ENCODE results near the gene PRELP.
"Not testable (repeated sequence)": the region's sequence is repeated elsewhere in the genome, so short reads cannot be mapped to it uniquely, and the experiment has no call there.

The PRELP gene

DNA sequence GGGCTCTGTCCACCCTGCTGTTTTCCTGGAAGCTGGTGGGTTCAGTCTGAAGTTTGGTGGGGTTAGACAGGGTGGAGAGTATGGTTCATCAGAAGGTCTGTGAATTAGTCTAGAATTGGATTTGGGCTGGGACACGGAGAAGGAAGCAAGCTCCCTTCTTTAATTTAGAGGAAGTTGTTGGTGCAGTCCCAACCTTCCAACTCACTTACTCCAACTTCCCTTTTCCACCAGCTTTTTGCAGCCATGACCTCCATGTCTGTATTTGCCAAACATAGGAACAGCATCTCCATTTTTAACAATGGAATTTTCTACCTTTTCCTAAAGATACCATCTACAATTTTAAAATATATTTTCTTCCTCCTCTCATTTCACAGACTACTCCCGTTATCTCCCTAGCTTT is 28.5 kb upstream of the PRELP start:
- TF ChIP-seq, protein P1, sequence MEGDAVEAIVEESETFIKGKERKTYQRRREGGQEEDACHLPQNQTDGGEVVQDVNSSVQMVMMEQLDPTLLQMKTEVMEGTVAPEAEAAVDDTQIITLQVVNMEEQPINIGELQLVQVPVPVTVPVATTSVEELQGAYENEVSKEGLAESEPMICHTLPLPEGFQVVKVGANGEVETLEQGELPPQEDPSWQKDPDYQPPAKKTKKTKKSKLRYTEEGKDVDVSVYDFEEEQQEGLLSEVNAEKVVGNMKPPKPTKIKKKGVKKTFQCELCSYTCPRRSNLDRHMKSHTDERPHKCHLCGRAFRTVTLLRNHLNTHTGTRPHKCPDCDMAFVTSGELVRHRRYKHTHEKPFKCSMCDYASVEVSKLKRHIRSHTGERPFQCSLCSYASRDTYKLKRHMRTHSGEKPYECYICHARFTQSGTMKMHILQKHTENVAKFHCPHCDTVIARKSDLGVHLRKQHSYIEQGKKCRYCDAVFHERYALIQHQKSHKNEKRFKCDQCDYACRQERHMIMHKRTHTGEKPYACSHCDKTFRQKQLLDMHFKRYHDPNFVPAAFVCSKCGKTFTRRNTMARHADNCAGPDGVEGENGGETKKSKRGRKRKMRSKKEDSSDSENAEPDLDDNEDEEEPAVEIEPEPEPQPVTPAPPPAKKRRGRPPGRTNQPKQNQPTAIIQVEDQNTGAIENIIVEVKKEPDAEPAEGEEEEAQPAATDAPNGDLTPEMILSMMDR (IDR thresholded peaks at IDR 0.05; ENCODE audit: borderline replicate concordance, insufficient read depth, low read depth, low read length): no peak
- H3K4me3 ChIP-seq (ENCODE audit: low read depth, low read length): no peak overlapping the region

DNA sequence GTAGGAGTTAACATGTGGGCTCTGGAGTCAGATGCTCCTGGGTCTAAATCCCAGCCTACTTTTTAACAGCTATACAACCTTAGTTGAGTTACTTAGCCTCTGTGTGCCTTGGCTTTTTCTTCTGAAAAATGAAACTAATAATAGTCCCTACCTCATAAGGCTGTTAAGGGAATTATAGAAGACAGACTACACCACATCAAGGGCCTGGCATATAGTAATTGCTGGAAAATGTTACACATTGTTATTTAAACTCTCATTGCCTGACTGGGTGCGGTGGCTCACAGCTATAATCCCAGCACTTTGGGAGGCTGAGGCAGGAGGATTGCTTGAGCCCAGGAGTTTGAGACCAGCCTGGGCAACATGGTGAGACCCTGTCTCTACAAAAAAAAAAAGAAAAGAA is 28.0 kb upstream of the PRELP start:
- H3K4me3 ChIP-seq (ENCODE audit: low read depth, low read length): not testable (repeated sequence)

DNA sequence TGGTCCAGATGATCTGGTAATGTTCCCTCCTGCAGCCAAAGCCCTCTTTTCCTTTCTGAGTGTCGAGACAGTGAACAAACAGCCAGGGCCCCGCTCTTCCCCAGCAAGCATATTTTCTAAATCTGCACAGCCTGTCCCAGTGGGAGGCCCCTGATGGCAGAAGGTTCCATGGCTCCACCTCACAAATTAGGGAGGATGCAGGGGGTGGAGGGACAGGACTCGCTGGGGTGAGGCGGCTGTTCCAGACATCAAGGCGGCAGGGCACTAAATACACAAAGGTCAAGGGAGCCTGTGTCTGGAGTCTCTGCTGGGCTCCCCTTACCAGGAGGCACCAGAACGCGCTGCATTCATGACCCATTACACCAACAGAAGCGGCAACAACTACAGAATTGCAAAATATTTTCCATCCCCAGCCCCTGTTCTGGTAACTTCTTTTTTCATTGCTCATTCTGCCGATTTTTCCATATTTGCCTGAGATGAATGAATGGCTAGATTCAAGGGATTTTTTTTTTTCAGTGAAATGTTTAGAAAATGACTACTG is 27.0 kb upstream of the PRELP start:
- no peak overlapping the region for H3K4me3 ChIP-seq (ENCODE audit: low read depth, low read length)
- TF ChIP-seq, protein P1 (IDR thresholded peaks at IDR 0.05; ENCODE audit: borderline replicate concordance, insufficient read depth, low read depth, low read length): no peak

DNA sequence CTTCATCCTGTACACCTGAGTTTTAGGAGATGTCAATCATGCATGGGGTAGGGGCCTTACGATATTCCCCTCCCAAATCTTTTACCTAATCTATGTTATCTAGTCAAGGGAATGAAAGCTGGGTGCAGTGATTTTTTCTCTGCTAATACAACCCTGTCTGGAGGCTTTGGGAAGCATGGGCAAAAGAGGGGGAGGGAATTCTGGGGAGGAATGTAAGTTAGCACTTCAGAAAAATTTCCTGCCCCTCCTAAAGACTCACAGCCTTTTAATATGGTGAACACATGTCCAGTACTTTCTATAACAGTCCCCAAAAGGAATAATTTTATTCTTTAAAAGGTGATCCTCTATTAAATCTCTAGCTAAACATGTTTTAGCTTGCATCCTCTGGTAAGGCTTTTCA is 25.6 kb upstream of the PRELP start:
- H3K4me3 ChIP-seq (ENCODE audit: low read depth, low read length): no peak overlapping the region
- TF ChIP-seq, protein P1 (IDR thresholded peaks at IDR 0.05; ENCODE audit: borderline replicate concordance, insufficient read depth, low read depth, low read length): no peak

DNA sequence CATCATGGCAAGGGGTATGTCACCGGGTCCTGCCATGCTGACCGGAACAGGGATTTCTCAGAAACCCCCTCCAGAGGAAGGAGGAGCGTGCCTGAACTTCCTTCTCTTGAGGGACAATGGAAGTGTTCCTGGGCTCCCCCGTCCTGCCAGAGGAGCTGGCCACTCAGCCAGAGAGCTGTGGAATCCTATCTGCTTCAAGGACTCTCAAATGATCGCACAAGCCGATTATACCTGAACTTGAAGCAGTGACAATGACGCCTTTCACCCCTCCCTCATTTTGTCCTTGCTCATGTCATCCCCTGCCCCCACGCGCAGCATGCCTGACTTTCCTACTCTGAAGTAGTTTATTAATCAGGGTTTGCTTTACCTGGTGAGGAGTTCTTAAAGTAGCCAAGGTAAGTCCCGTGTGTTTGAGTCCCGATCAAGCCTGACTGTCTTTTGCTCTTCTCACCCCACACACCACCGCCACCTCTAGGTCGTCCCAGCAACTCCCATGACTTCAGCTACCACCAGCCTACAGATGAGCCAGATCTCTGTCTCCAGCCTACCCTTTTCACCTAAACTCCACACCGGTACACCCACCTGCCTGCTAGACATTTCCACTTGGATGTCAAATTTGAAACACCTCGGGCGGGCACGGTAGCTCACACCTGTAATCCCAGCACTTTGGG is 25.0 kb upstream of the PRELP start:
- no peak overlapping the region for H3K4me3 ChIP-seq (ENCODE audit: low read depth, low read length)
- TF ChIP-seq, protein P1 (IDR thresholded peaks at IDR 0.05; ENCODE audit: borderline replicate concordance, insufficient read depth, low read depth, low read length): no peak

DNA sequence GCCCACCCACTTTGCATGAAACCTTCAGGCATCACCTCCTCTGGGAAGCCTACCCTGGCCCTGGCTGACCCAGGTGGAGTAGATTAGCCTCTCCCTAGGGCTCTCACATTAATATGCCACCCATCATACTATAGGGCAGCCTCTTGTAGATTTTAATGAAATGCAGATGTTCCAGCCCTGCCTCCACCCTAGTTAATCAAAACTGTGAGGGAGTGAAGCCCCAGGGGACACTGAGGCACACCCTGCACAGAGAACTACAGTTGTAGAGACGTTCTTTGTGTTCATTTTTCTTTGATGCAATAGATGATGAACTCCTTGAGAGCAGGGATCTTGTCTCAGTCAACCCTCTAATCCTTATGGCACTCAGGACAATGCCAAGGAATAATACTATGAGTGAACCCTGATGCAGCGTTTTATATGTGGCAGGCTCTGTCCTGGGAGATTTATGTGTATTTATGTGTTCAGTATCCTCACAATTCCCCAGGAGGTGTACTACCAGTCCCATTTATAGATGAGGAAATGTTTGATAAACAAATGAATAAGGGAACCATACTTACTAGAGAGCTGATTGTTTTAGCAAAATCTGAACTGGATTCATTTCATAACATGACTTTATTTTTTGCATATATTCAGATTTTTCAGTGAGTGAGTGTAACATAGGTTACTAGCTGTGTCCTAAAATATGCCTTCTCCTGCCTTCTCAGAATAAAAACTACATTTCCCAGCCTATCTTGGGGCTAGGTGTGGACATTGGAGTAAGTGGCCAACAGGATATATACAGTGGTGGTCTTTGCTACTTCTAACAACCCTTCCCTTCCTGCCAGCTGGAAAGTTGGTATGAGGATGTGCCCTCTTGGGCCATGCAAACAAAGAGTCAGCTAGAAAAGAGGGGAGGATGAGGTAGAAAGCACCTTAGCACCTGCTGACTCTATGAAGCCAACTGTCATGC is 23.5 kb upstream of the PRELP start:
- H3K4me3 ChIP-seq (ENCODE audit: low read depth, low read length): no peak overlapping the region
- TF ChIP-seq, protein P1 (IDR thresholded peaks at IDR 0.05; ENCODE audit: borderline replicate concordance, insufficient read depth, low read depth, low read length): no peak

DNA sequence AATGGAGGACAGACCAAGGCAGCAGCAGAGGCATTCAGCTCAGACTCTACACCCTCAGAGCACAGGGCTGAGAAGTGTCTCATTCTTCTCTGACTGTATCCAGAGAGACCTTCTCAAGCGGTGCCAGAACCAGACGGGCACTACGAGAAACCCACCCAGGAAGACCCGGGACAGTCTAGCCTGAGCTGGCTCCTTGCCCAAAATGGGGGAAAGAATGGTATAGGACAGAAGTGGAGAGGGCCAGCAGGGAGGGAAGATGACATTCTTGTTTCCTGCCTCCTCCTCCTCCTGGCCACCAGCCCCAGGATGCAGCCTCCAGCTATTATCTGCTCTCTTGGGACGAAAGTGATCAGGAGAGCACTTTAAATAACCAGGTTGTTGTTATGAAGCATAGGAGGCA is 22.6 kb upstream of the PRELP start:
- no peak overlapping the region for H3K4me3 ChIP-seq (ENCODE audit: low read depth, low read length)
- TF ChIP-seq, protein P1 (IDR thresholded peaks at IDR 0.05; ENCODE audit: borderline replicate concordance, insufficient read depth, low read depth, low read length): no peak
